GM19328 (cell line): ENCODE measurements around the gene LRRC7.

ENCODE experiments used
- ATAC-seq: cut with Tn5 transposase; IDR thresholded peaks from one replicate; pipeline ENCODE4 v1.9.1; 2021; ENCODE audit warnings: mild to moderate bottlenecking, moderate library complexity; ENCODE audit not compliant: unreplicated experiment

The LRRC7 gene

DNA sequence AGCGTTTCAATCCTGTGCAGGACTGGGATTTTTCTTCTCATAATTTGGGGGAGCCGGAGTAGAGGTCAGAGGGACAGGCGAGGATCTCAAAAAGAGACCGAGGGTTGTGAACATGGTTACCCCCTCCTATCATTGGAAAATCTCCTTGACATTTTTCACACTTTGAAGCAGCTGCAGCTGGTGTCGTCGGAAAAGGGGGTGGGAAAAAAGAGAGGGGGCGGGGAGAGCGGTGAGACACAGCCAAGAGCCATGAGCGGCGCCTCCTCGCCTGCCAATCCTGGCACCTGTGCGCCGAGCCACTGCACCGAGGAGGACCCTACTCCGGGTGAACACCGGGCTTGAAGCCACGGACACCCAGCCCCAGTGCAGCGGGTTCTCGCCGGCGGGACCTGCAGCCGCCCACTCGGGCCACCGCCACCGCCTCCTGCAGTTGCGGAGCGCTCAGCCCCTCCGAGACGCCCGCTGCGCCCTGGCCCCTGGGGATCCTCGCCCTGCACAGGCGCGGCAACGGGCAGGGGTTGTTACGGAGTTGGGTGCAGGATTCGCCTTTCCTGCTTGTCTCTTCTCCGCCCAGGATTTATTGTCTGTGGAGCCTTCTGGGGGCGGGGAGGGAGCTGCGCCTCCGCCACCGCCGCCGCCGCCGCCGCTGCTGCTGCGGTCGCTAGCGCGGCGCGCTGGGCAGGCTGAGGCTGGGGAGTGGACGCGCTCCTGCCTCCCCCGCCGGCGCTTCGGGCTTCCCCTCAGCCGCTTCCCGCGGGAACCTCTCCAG lies at the start of gene LRRC7:
Gene LRRC7 (plus strand): TSS at position 271 of the 769 bp plus-strand sequence. CDS start 718 bp downstream, outside the sequence.
- ATAC-seq: no peak

GRCh38 chr1:69519006-69519405 lies 48.7 kb upstream of the LRRC7 start:
- no peak for ATAC-seq

DNA sequence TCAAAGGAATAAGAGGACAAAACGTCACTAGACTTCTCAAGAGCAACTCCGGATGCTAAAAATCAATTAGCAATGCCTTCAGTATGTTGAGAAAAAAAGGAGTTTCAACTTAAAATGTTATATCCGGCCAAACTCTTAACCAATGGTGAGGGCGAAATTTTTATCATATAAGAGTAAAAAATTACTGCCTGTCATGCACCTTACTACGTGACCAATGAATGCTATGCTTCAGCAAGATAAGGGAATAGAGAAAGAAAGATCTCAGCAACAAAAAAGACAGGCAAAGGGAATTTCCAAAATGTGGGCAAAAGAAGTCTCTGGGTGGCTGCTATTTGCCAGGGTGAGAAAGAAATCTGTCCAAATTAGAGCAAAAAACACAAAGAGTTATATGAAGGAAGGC lies 47.4 kb upstream of the LRRC7 start:
- ATAC-seq: no peak

GRCh38 chr1:69523032-69523431 lies 44.7 kb upstream of the LRRC7 start:
- ATAC-seq: no peak

DNA sequence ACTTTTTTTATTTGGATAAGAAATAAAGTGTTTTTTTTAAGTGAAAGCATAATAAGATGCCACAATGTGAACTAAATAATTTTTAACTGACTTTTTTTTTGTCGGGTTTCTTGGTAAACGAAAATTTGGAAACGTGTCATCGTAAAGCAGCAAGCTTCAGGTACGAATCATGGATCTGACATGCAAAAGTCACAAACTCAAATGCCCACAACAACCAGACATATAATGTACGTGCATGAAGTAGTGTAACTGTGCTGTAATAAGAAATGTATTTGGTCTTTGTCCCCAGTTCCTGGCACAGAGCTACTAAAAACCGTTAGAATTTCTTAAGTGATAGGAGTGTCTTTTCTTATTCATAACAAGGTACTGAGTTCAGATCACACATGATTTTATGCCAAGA lies 44.3 kb upstream of the LRRC7 start:
- no peak for ATAC-seq

DNA sequence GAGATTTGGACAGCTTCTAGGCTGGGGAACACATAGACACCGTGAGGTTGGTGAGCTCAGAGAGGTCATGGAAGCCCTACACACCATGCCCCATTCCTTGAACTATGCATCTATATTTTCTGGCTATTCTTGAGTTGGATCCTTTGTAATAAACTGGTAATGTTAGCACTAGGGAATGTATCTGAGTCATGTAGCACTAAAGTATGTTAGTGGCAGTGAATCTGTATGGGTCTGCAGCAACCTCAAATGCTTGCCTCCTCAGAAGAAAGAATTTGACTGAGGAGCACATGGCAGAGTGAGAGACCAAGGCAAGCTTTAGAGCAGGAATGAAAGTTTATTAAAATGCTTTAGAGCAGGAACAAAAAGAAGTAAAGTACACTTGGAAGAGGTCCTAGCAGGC lies 43.7 kb upstream of the LRRC7 start:
- no peak for ATAC-seq

DNA sequence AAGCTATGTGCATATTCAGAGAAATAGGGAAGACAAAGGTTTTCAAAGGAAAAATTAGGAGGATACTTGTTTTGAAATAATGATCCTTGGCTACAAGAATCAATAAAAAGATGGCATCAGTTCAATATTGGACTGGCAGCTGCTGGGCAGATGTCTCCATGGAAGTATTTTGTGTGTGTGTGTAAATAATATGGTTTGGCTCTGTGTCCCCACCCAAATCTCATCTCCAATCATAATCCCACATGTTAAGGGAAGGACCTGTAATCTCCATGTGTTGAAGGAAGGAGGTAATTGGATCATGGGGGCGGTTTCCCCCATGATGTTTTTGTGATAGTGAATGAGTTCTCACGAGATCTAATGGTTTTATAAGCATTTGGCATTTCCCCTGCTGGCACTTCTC lies 40.4 kb upstream of the LRRC7 start:
- ATAC-seq: no peak

- ATAC-seq: no peak
Measured at GRCh38 chr1:69528376-69528775, 39.3 kb upstream of the LRRC7 start.

DNA sequence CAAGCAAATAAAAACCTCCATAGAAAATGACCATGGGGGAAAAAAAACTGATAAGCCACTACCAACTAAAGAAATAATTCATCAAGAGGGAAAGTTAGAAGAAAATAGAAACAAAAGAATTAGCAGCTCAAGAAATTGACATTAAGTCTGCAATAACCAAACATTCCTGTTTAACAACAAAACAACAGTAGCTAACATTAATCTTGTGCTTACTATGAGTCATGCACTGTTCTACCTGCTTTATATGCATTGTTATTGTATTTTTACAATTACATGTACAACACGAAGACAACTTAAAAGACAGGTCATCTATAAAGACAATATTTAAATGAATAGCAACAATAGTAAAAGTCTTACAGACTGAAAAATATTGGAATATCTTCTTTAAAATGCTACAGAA lies 34.4 kb upstream of the LRRC7 start:
- no peak for ATAC-seq

- no peak for ATAC-seq
Measured at GRCh38 chr1:69534829-69535228, 32.9 kb upstream of the LRRC7 start.

- no peak for ATAC-seq
Measured at GRCh38 chr1:69535490-69535889, 32.2 kb upstream of the LRRC7 start.

DNA sequence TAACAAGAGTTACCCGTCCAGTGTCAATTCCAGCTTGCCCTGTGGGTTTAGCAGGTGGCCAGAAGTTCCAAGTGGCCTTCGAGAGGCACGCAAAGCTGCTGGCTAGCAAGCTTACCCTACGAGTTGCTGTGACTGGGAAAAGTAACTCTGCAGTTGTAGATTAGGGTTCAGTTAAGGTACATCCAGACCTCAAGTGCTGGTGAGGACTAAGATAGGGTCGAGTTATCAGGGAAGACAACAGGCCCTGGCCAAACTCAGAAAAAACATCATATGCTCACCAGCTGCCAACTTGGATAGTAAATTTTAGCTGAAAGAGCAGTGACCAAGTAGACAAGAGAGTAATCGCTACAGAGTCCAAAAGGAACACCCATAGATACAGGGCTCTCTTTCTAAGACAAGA lies 27.7 kb upstream of the LRRC7 start:
- ATAC-seq: no peak

DNA sequence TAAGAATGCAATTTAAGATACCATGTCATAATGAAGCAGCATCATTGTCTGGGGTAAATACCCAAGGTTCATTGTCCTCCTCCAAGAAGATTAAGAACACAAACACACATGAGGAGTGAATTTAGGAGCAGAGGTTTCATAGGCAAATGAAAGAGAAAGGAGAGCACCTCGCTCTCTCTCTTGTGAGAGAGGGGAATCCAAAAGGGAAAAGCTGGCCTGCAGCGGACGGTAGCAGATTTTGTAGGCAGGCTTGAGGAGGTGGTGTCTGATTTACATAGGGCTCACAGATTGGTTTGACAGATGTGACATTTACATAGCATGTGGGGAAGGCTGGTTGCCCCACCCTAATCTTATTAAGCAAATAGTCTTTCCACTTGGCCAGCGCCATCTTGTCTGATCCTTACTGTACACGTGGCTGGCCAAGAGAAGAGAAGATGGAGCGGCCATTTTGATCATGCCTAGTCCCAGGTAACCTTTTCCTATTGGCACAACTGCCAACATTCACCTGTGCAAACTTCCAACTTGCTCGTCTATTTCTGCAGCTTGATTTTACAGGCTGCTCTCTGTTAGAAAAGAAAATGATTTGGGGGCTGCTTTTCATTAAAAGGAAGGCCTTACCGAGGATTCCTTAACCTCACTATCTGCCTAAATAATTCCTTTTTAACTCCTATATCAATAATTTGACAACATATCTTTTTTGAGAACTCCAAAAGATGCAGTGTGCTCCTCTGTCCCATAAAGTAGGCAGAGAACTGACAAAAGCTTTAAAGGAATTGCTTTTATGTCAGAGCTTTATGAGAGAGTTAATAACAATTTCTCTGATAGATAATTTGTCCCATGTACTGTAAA lies 16.0 kb upstream of the LRRC7 start:
- ATAC-seq: no peak

GRCh38 chr1:69553726-69554125 lies 14.0 kb upstream of the LRRC7 start:
- no peak for ATAC-seq

DNA sequence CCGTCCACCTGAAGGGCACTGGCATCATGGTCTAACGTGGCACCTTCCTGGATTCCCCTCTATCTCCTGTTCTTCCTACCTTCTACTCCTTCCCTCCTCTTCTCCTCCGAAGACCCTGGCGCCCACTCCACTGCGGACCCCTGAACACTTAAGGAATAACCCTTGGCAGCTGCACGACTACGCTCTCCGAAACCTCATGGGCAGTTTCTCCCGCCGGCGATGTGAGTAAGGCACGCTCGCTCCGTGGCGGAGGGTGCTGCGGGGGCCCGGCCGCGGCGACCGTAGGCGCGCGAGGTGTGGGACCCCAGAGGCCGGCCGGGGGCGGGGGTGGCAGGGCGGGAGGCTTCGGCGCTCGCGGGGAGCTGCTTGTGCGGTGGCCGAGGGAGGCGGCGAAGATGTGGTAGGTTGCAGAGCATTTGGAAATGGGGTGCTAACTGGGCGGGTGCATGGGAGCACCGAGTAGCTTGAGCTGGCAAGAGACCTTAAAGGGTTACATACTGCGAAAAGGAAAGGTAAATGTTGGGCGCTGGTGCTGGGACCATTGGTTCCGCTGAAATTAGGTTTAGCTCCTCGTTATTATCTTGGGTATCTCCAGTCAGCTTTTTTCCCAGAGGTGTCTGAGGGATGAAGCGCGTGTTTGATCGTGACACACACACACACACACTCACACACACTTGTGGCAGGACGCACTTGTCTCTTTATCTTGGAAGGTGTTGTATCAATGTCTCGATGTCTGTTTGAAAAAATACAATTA lies 876 bp downstream of the LRRC7 start:
- no peak for ATAC-seq

DNA sequence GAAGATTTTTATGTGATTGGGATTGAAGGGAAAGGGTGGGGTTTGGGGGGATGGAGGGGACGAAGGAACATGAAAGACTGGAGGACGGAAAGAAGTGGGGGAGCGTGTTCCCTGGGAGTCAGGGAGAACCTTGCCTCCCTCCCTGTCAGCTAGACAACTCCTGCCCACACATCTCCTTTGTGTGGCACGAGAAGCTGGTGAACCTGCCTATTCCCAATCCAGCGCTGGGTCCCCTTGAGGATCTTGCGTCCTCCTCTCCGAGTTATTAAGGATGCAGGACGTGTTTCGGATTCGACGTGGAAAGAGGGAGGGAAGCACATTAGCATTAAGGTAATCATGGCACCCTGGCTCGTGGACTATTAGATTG lies 1.4 kb downstream of the LRRC7 start:
- no peak for ATAC-seq

GRCh38 chr1:69569576-69570328 lies 2.0 kb downstream of the LRRC7 start:
- ATAC-seq: no peak

DNA sequence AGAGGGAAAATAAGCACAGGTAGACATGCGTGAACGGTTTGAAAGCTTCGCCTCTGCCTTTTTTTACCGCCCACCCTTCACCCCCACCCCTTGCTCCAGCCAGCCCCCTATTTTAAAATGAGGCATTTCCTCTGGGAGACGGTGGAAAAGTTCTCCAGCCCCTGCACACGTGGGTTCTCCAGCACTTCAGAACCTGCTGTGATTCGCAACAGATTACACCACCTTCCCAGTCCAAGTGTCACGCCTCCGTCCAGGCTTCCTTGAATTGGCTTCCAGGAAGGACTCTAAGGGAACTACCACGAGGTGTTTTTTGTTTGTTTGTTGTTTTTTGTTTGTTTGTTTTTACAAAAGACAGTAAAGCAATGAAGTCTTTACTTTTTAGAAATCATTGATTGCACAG lies 2.6 kb downstream of the LRRC7 start:
- no peak for ATAC-seq

DNA sequence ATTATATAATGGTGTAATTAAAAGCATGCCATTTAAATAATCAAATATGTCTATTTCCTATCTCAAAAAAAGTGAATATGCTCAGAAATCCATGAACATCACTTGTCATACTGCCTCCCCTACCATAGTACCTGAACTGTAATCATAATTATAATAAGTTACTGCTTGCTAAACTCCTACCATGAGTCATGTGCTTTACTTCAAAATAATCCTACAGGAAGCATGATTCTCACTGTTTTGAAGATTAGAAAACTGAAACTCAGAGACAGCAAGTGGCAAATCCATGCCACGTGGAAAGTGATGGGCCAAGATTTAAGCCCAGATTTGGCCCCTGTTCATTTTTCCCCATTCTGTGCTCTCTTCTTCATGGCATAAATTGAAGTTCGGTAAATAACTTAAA lies 5.2 kb downstream of the LRRC7 start:
- no peak for ATAC-seq

DNA sequence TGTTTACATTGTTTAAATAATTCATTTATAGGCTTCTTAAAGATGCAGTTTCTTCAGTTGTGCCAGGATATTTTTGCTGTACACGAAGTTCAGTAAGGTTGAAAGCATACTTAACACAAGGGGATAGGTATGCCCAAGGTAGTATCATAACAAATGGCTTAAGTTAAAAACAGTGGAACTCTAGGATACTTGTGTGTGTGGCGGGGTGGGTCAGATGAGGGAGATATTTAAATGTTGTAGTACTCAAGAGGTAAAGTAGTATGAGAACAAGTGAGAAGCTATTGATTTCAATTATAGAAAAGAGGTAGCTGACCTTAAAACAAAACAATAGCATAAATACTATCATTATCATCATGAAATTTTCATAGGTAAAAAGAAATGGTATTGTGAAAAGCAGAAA lies 6.2 kb downstream of the LRRC7 start:
- ATAC-seq: no peak

- ATAC-seq: no peak
Measured at GRCh38 chr1:69585666-69586065, 17.9 kb downstream of the LRRC7 start.
